ENCODE results near the gene ELF4. TPM values are rescaled to one million over a fixed set of nuclear protein-coding genes. Genes with fewer than 3 reads are reported as not detected.

ELF4 gene
- total and polyA plus RNA-seq, 2 donors from 2014 or later = 2.6 to 18.0 TPM

- Histone ChIP-seq H3K4me3 (ENCODE audit: low read length in 3 of 3) (no peak overlapping the region), H3K27me3 (ENCODE audit: control insufficient read depth, insufficient read depth, low read length) (no peaks in the 10 kb centered on the region), H3K27ac (ENCODE audit: low read depth in 2 of 2, low read length in 2 of 2) (no peak overlapping the region), H3K36me3 (ENCODE audit: control insufficient read depth in 2 of 3, insufficient read depth in 3 of 3, low read length in 3 of 3) (no peaks in the 10 kb centered on the region), H3K9ac (ENCODE audit: low read length in 3 of 3) (no peak overlapping the region), H3K4me1 (ENCODE audit: control insufficient read depth in 2 of 3, insufficient read depth in 2 of 3, low read depth in 1 of 3, low read length in 3 of 3) (peaks cover 0 to 10% (median 0%) of the 10 kb centered on the region in 3 donors), H3K9me3 (ENCODE audit: control insufficient read depth in 2 of 3, insufficient read depth in 1 of 3, low read length in 3 of 3) (no peaks in the 10 kb centered on the region)
- FAIRE-seq (no peak), DNase-seq (no peak)
- intact Hi-C loops (cut with DNase I) = no loop called here
- TF ChIP-seq CTCF (IDR thresholded peaks at IDR 0.05; ENCODE audit: borderline replicate concordance, extremely low read depth, insufficient read depth) = no peak
Observed at GRCh38 chrX:130083656-130084382, 26.5 kb downstream of the ELF4 start.

- H3K9me3 ChIP-seq (ENCODE audit: control insufficient read depth in 2 of 3, insufficient read depth in 1 of 3, low read length in 3 of 3) = no peaks in the 10 kb centered on the region
- H3K36me3 ChIP-seq (ENCODE audit: control insufficient read depth in 2 of 3, insufficient read depth in 3 of 3, low read length in 3 of 3) = no peaks in the 10 kb centered on the region
- no peaks in the 10 kb centered on the region for H3K27me3 ChIP-seq (ENCODE audit: control insufficient read depth, insufficient read depth, low read length)
- peaks cover 0 to 10% (median 0%) of the 10 kb centered on the region in 3 donors for H3K4me1 ChIP-seq (ENCODE audit: control insufficient read depth in 2 of 3, insufficient read depth in 2 of 3, low read depth in 1 of 3, low read length in 3 of 3)
- FAIRE-seq (no peak), DNase-seq (peak in 4 of 5 donors; percentile 50 to 75 (median 68))
- no peak overlapping the region for H3K27ac ChIP-seq (ENCODE audit: low read depth in 2 of 2, low read length in 2 of 2)
- intact Hi-C loops (cut with DNase I) = no loop called here
- TF ChIP-seq CTCF (IDR thresholded peaks at IDR 0.05; ENCODE audit: borderline replicate concordance, extremely low read depth, insufficient read depth) = no peak
- no peak overlapping the region for H3K9ac ChIP-seq (ENCODE audit: low read length in 3 of 3)
- no peak overlapping the region for H3K4me3 ChIP-seq (ENCODE audit: low read length in 3 of 3)
Observed at GRCh38 chrX:130083107-130083490, 27.2 kb downstream of the ELF4 start.

- no peak overlapping the region for H3K4me3 ChIP-seq (ENCODE audit: low read length in 3 of 3)
- FAIRE-seq (no peak), DNase-seq (peak; percentile 35 to 87 (median 50))
- no peak for TF ChIP-seq CTCF (IDR thresholded peaks at IDR 0.05; ENCODE audit: borderline replicate concordance, extremely low read depth, insufficient read depth)
- H3K36me3 ChIP-seq (ENCODE audit: control insufficient read depth in 2 of 3, insufficient read depth in 3 of 3, low read length in 3 of 3) = no peaks in the 10 kb centered on the region
- H3K9me3 ChIP-seq (ENCODE audit: control insufficient read depth in 2 of 3, insufficient read depth in 1 of 3, low read length in 3 of 3) = no peaks in the 10 kb centered on the region
- intact Hi-C loops (cut with DNase I) = no loop called here
- H3K4me1 ChIP-seq (ENCODE audit: control insufficient read depth in 2 of 3, insufficient read depth in 2 of 3, low read depth in 1 of 3, low read length in 3 of 3) = peaks cover 0 to 10% (median 0%) of the 10 kb centered on the region in 3 donors
- peak overlapping the region in 1 of 2 donors; percentile 48 for H3K27ac ChIP-seq (ENCODE audit: low read depth in 2 of 2, low read length in 2 of 2)
- no peak overlapping the region for H3K9ac ChIP-seq (ENCODE audit: low read length in 3 of 3)
- H3K27me3 ChIP-seq (ENCODE audit: control insufficient read depth, insufficient read depth, low read length) = no peaks in the 10 kb centered on the region
Observed at GRCh38 chrX:130082244-130083106, 27.8 kb downstream of the ELF4 start.
